ENCODE measurements around the gene INPP5E.

- TF ChIP-seq CTCF (IDR thresholded peaks at IDR 0.05): no peak
- no peak for TF ChIP-seq POLR2A (IDR thresholded peaks at IDR 0.05)
These were observed 14.8 kb downstream of the INPP5E start for GRCh38 chr9:136424750-136425362.
